ENCODE measurements around the gene HYLS1. TPM values are rescaled to one million over a fixed set of nuclear protein-coding genes. Genes with fewer than 3 reads are reported as not detected.

The HYLS1 gene
- total and polyA plus RNA-seq, 9 of the 15 experiments (the other 6 are each of a cell fraction or from before 2014, with no cell fraction given) = 2.7 to 8.2 (median 4.8) TPM

GRCh38 chr11:125902277-125902926 is 14.9 kb downstream of the HYLS1 start:
- intact Hi-C loops (cut with micrococcal nuclease) (no loop called here), in situ Hi-C loops (cut with MboI) (no loop called here)
- peak overlapping the region; percentile 89 for H3K4me2 ChIP-seq (ENCODE audit: insufficient read depth, low read length)
- ChIA-PET CTCF (ENCODE audit: low intra/inter-chr PET ratio) (no interaction called here), POLR2A (interaction anchor here (0.6 to 1.8 kb wide), 12 partner anchors 9 to 309 kb away, joined by 3 to 10 read pairs (median 4); partner anchors contain the start of genes FAM118B, HYLS1 and RPUSD4)
- H3K9me1 ChIP-seq (ENCODE audit: control insufficient read depth, insufficient read depth, low read length) = no peaks in the 10 kb centered on the region
- peak overlapping the region; percentile 68 for H3K4me3 ChIP-seq
- DNase-seq (ENCODE audit: extremely low read depth in 1 of 4, low spot score in 3 of 4) (peak in 3 of 4 experiments; percentile 17 to 37 (median 21)), ATAC-seq (peak; percentile 65), FAIRE-seq (no peak)
- peak overlapping the region; percentile 93 for H2AFZ ChIP-seq (ENCODE audit: low read depth, low read length)
- 1% methylated on average over 17 of the region's 20 CpGs for WGBS (ENCODE audit: insufficient coverage, low coverage, missing lambda C conversion rate)
- peaks cover 6 to 20% of the 10 kb centered on the region in 2 experiments; a peak in 4 of 5 replicates for H3K27me3 ChIP-seq (ENCODE audit: control insufficient read depth in 2 of 2, insufficient read depth in 2 of 2, low read length in 2 of 2)
- H3K27ac ChIP-seq (ENCODE audit: extremely low read depth, low read depth, low read length) = peak overlapping the region; percentile 73
- peaks cover 34% of the 10 kb centered on the region for H3K36me3 ChIP-seq (ENCODE audit: control insufficient read depth, insufficient read depth, low read length)
- TSS peak; percentile 81 for BruUV-seq (replicated peaks)
- peaks cover 41% of the 10 kb centered on the region for H3K79me2 ChIP-seq (ENCODE audit: control insufficient read depth, insufficient read depth, low read length)
- peak; percentile 55; the same call in 1 of the 2 replicates for TF ChIP-seq VEZF1 (CRISPR knock-in tag; IDR thresholded peaks at IDR 0.05)
- TF ChIP-seq PPARD (CRISPR knock-in tag; IDR thresholded peaks at IDR 0.05) = no peak
- peak; percentile 13; the same call in 1 of the 2 replicates for TF ChIP-seq ELF1 (tag; IDR thresholded peaks at IDR 0.05)
- 0 out of 2 replicates have a peak, but pooled peaks have one; percentile 19 for TF ChIP-seq ZNF644 (tag; IDR thresholded peaks at IDR 0.05; ENCODE audit: low read depth)
- peak; percentile 16 to 87 (median 67) for TF ChIP-seq YY1 (IDR thresholded peaks at IDR 0.05; ENCODE audit: borderline replicate concordance in 1 of 3, control insufficient read depth in 1 of 3, extremely low read depth in 1 of 3, insufficient read depth in 3 of 3, insufficient read length in 1 of 3, insufficient replicate concordance in 2 of 3, low read depth in 1 of 3, low read length in 2 of 3)
- TF ChIP-seq ZNF384 (IDR thresholded peaks at IDR 0.05; ENCODE audit: low read depth, low read length) = peak; percentile 43; the same call in 1 of the 2 replicates
- H3K4me1 ChIP-seq (replicated peaks in 1 of 2; ENCODE audit: control insufficient read depth in 2 of 2, insufficient read depth in 2 of 2, low read length in 2 of 2) = peaks cover 0 to 6% of the 10 kb centered on the region in 2 experiments; a peak in 2 of 5 replicates
- no peaks in the 10 kb centered on the region for H3K9me3 ChIP-seq (replicated peaks; ENCODE audit: control insufficient read depth, insufficient read depth, low read depth, low read length)
- peak overlapping the region; percentile 85 to 93 for H3K9ac ChIP-seq (ENCODE audit: insufficient read depth in 1 of 2, low read depth in 2 of 2, low read length in 2 of 2)
- H4K20me1 ChIP-seq (replicated peaks; ENCODE audit: control insufficient read depth, insufficient read depth, low read length) = no peaks in the 10 kb centered on the region

Data from K562 (cell line).